Measurements from ENCODE around the gene TRIM72. TPM values are rescaled to one million over a fixed set of nuclear protein-coding genes. Genes with fewer than 3 reads are reported as not detected.

The TRIM72 gene
- total and polyA plus RNA-seq, 9 of the 15 experiments (the other 6 are each of a cell fraction or from before 2014, with no cell fraction given), result under 0.01 TPM; not detected in 8

DNA sequence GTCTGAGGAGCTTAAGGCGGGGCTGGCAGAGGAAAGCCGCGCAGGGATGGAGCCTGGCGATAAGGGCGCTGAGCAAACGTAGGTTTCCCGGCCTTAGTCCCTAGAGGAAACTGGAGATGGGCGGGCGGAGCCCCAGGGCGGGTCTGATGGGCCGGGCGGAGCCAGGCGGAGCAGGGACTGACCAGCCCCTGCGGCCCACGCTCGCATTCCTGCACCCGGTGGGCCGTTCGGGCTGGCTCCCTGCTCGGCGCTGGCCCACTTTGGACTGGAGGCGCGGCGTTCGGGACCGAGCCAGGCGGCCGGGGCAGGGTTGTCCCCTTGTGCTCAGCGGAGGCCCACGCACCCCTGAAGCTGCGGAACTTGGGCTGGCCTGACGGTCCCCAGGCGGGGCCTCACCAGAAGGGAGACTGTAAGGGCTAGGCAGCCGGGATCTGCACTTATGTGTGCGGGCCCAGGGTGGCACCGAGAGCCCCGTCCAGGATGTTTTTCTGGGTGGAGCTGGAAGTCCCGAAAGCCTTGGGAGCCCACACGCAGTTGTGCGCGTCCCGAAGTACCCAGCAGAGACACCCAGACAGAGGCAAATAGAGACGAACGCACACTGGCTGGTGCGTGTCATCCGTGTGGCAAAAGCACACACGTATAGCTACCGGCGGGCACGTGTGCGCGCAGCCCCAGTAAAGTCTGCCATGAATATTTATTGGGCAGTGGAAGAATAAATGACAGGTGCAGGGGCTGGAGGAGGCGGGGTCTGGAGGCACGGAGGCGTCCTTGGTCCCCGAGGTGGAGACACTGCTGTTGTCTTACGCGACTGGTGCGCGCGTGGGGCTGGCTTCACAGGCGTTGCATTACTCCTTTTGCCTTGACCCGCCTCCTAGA lies 1.6 kb downstream of the TRIM72 start (continued):
- peak; percentile 56 for TF ChIP-seq RBBP5 (IDR thresholded peaks at IDR 0.05; ENCODE audit: borderline replicate concordance, insufficient read depth, low read length, poor library complexity, severe bottlenecking)
- TF ChIP-seq ILK (tag; IDR thresholded peaks at IDR 0.05; ENCODE audit: borderline replicate concordance, low read depth), result no peak
- no peak for TF ChIP-seq ZNF124 (CRISPR knock-in tag; IDR thresholded peaks at IDR 0.05)
- 0 out of 2 replicates have a peak, but pooled peaks have one; percentile 14 for TF ChIP-seq SMARCA4 (IDR thresholded peaks at IDR 0.05)
- peak; percentile 81 for TF ChIP-seq POLR2G (IDR thresholded peaks at IDR 0.05; ENCODE audit: low read depth, low read length)
- TF ChIP-seq, protein P1, sequence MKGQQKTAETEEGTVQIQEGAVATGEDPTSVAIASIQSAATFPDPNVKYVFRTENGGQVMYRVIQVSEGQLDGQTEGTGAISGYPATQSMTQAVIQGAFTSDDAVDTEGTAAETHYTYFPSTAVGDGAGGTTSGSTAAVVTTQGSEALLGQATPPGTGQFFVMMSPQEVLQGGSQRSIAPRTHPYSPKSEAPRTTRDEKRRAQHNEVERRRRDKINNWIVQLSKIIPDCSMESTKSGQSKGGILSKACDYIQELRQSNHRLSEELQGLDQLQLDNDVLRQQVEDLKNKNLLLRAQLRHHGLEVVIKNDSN (CRISPR knock-in tag; IDR thresholded peaks at IDR 0.05), result no peak
- no peak for TF ChIP-seq ZEB2 (IDR thresholded peaks at IDR 0.05)
- TF ChIP-seq, protein P2, sequence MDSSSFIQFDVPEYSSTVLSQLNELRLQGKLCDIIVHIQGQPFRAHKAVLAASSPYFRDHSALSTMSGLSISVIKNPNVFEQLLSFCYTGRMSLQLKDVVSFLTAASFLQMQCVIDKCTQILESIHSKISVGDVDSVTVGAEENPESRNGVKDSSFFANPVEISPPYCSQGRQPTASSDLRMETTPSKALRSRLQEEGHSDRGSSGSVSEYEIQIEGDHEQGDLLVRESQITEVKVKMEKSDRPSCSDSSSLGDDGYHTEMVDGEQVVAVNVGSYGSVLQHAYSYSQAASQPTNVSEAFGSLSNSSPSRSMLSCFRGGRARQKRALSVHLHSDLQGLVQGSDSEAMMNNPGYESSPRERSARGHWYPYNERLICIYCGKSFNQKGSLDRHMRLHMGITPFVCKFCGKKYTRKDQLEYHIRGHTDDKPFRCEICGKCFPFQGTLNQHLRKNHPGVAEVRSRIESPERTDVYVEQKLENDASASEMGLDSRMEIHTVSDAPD (CRISPR knock-in tag; IDR thresholded peaks at IDR 0.05), result no peak
- TF ChIP-seq HNRNPK (IDR thresholded peaks at IDR 0.05; ENCODE audit: low read depth, low read length, poor library complexity, severe bottlenecking), result no peak
- TF ChIP-seq HCFC1 (IDR thresholded peaks at IDR 0.05; ENCODE audit: low read depth, low read length), result no peak
- TF ChIP-seq HOXB6 (CRISPR knock-in tag; IDR thresholded peaks at IDR 0.05; ENCODE audit: borderline replicate concordance), result no peak
- TF ChIP-seq ARID1B (IDR thresholded peaks at IDR 0.05), result peak; percentile 66
- TF ChIP-seq RAD51 (IDR thresholded peaks at IDR 0.05; ENCODE audit: borderline replicate concordance, low read depth), result no peak
- no peak for TF ChIP-seq SMAD4 (CRISPR knock-in tag; conservative IDR thresholded peaks at IDR 0.05)
- TF ChIP-seq, protein P3, sequence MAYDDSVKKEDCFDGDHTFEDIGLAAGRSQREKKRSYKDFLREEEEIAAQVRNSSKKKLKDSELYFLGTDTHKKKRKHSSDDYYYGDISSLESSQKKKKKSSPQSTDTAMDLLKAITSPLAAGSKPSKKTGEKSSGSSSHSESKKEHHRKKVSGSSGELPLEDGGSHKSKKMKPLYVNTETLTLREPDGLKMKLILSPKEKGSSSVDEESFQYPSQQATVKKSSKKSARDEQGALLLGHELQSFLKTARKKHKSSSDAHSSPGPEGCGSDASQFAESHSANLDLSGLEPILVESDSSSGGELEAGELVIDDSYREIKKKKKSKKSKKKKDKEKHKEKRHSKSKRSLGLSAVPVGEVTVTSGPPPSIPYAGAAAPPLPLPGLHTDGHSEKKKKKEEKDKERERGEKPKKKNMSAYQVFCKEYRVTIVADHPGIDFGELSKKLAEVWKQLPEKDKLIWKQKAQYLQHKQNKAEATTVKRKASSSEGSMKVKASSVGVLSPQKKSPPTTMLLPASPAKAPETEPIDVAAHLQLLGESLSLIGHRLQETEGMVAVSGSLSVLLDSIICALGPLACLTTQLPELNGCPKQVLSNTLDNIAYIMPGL (CRISPR knock-in tag; IDR thresholded peaks at IDR 0.05), result no peak
- no peak for TF ChIP-seq TEAD2 (tag; IDR thresholded peaks at IDR 0.05)
- no peak for TF ChIP-seq HMG20A (CRISPR knock-in tag; conservative IDR thresholded peaks at IDR 0.05)
- no peak for TF ChIP-seq ZNF282 (CRISPR knock-in tag; IDR thresholded peaks at IDR 0.05)
- TF ChIP-seq, protein P4, sequence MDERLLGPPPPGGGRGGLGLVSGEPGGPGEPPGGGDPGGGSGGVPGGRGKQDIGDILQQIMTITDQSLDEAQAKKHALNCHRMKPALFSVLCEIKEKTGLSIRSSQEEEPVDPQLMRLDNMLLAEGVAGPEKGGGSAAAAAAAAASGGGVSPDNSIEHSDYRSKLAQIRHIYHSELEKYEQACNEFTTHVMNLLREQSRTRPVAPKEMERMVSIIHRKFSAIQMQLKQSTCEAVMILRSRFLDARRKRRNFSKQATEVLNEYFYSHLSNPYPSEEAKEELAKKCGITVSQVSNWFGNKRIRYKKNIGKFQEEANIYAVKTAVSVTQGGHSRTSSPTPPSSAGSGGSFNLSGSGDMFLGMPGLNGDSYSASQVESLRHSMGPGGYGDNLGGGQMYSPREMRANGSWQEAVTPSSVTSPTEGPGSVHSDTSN (CRISPR knock-in tag; IDR thresholded peaks at IDR 0.05; ENCODE audit: low read depth), result no peak
- TF ChIP-seq, protein P4 (tag; conservative IDR thresholded peaks at IDR 0.05; ENCODE audit: low read depth), result no peak
- peak; percentile 53; the same call in 1 of the 2 replicates for TF ChIP-seq TCF7L2 (IDR thresholded peaks at IDR 0.05; ENCODE audit: low read depth, low read length)
- no peak for TF ChIP-seq ZNF174 (CRISPR knock-in tag; IDR thresholded peaks at IDR 0.05)

Measured in K562 (cell line).